ENCODE data around the gene HDAC7. TPM values are rescaled to one million over a fixed set of nuclear protein-coding genes. Genes with fewer than 3 reads are reported as not detected.

Gene HDAC7
- total and polyA plus RNA-seq, 2 of the 13 experiments (the other 11 are each of a cell fraction or from before 2014, with no cell fraction given), result 4.6 to 10.8 TPM

- TF ChIP-seq ZNF546 (CRISPR knock-in tag; conservative IDR thresholded peaks at IDR 0.05) (no peak), ZNF710 (CRISPR knock-in tag; IDR thresholded peaks at IDR 0.05; ENCODE audit: borderline replicate concordance) (peak; percentile 70), ZNF343 (CRISPR knock-in tag; IDR thresholded peaks at IDR 0.05) (no peak), GMEB2 (CRISPR knock-in tag; IDR thresholded peaks at IDR 0.05; ENCODE audit: low read depth) (no peak), YEATS2 (CRISPR knock-in tag; IDR thresholded peaks at IDR 0.05; ENCODE audit: borderline replicate concordance) (no peak), SP5 (CRISPR knock-in tag; IDR thresholded peaks at IDR 0.05; ENCODE audit: borderline replicate concordance, low read depth) (no peak), DZIP1 (CRISPR knock-in tag; IDR thresholded peaks at IDR 0.05) (no peak), ZNF670 (CRISPR knock-in tag; IDR thresholded peaks at IDR 0.05; ENCODE audit: borderline replicate concordance) (no peak), ZSCAN9 (CRISPR knock-in tag; IDR thresholded peaks at IDR 0.05; ENCODE audit: borderline replicate concordance) (no peak), JUN (CRISPR knock-in tag; IDR thresholded peaks at IDR 0.05) (peak; percentile 75), KDM3A (CRISPR knock-in tag; IDR thresholded peaks at IDR 0.05; ENCODE audit: low read depth) (no peak), ZBTB21 (CRISPR knock-in tag; IDR thresholded peaks at IDR 0.05) (no peak), ZSCAN5A (CRISPR knock-in tag; IDR thresholded peaks at IDR 0.05; ENCODE audit: borderline replicate concordance) (no peak), ZBTB8A (CRISPR knock-in tag; IDR thresholded peaks at IDR 0.05; ENCODE audit: borderline replicate concordance, low read depth) (no peak), HES4 (CRISPR knock-in tag; IDR thresholded peaks at IDR 0.05; ENCODE audit: borderline replicate concordance) (no peak), NCOA5 (CRISPR knock-in tag; IDR thresholded peaks at IDR 0.05) (no peak), RFX5 (IDR thresholded peaks at IDR 0.05; ENCODE audit: low read depth, low read length) (no peak), ZNF503 (CRISPR knock-in tag; IDR thresholded peaks at IDR 0.05) (no peak), ZNF749 (CRISPR knock-in tag; IDR thresholded peaks at IDR 0.05; ENCODE audit: borderline replicate concordance) (no peak), RFXAP (CRISPR knock-in tag; IDR thresholded peaks at IDR 0.05; ENCODE audit: borderline replicate concordance) (no peak)
These were observed 1.1 kb upstream of the HDAC7 start (continued) for GRCh38 chr12:47820631-47821345.

All from HepG2 (cell line).